NCI-H226 (cell line): Measurements from ENCODE around the gene STARD10.

ENCODE experiments used
- DNase-seq: peaks from one replicate; pipeline ENCODE4 v3.0.0-alpha.2; 2015

Gene STARD10

DNA sequence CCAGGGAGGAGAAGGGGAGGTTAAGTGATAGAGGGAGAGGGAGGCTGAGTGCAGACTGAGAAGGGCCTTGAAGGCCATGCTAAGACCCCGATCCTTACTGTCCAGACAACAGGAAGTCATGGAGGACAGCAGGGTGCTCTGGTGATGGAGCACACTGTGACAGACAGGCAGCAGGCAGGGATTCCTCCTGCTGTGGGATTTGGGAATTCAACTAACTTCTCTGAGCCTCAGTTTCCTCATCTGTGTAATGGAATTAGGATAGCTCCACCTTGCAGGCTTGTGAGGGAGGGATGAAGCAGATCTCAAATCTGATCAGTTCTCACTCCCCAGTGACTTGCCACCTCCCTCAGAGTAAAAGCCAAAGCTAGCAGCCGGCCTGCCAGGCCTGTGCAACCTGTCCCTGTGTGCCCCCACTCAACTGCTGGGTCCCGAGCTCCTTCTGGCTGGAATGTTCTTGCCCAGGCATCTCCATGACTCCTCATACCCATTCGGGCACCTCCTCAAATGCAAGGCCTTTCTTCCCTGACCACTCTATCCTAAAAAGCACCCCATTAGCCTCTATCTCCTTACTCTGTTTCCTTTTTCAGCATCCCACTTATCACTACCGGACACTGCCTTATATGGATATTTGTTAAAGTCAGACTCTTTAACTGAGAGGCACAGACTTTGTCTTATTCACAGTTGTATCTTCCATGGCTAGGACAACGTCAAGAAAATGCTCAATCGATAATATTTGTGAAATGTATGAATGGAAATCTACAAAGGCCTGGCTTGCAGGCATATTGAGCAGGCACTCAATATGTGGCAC lies 51.1 kb downstream of the STARD10 start:
- no peak for DNase-seq

DNA sequence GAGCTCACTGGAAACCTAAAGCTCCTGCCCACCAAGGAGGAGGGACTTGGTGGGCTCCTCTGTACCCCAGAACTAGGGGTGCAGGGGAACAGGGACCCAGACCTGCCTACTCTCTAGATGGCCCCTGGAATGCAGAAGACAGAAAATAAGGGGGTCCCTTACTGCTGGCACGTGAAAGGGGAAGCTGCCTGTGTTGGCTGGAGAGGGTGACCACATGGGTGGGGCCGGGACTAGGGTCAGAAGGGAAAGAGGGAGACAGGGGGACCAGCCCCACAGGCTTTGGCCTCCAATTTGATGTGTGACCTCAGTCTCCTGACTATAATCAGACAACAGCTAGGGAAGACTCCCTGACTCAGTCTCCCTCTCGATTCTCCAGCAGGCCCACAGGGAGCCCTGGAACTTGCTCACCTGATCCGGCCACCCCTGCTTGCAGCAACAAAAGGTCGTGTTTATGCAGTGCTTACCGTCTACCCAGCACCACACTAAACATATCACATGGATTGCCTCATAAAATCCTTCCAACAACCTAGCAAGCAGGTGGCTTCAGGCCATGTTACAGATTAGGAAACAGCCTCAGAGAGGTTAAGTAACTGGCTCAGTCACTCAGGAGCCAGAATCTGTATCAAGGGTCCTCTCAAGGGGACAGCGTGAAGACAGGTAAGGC lies 51.9 kb downstream of the STARD10 start:
- peak; percentile 28 for DNase-seq

DNA sequence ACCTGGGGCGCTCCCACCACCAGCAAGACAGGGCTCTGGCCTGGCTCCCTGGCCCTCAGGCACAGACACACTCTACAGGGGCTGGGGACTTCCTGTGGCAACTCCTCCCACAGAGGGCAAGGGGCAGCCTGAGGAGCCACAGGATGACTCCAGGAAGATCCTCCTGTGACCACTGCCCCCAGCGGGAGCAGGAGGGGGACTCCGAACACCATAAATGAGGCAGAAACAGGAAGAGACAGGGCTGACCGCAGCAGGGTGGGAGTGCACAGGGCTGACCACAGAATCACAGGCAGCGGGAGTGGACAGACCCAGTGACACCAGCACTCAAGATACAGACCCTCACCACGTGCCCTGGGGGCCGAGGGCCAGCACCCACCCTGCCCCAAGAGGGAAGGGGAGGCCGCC lies 52.4 kb downstream of the STARD10 start:
- DNase-seq = no peak

DNA sequence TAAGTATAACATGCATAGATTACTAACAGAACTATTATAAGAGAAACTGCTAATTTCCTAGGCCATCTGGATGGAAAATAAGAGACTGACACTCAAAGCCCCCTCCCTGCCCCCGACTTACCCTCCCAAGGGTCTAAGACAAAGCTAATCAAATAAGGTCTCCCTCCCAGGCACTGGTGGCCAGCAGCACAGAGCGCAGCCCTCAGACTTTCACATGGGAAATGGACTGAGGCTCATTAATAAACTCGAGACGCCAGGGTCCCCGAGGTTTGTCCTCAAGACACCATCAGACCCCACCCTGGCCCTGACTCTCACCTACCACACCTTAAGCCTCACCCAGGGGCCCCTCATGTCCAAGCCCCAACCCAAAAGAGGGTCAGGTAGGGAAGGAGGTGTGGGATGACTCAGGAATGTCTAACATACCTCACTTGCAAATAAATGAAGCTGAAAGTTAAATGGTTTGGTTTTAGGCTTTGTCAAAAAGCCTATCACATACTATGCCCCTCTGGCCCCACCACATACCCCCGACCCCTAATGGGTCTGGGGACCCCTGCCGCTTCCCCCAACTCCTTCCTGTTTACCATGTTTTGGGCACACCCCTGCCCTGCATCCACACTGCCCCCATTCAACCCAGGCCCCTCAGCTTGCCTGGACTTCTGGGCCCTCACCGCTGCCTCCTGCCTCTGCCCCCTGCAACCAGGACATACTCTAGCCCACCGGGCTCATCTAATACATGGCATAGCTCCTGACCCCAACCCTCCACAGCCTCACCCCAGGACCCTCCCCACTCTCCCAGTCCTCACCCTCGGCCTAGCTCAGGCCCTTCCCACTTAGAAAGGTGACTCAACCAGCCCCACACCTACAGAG lies 53.1 kb downstream of the STARD10 start:
- DNase-seq = no peak

DNA sequence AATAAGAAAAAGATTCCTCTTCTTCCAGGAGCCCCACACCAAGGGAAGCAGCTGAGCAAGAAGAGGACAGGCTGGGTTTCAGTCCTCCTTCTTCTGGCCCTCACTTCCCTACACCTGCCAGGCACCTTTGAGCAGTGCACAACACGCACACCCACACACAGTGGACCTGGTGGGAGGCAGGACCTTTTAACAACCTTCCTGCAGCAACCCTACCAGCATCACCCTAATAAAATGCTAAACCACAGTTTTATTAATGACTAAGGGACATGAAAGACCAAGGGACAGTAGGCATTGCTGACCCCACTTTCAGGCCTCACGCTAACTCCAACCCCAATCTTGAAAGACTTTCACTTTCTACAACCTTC lies 53.8 kb downstream of the STARD10 start:
- no peak for DNase-seq

- no peak for DNase-seq
Measured at GRCh38 chr11:72739240-72740059, 54.4 kb downstream of the STARD10 start.

DNA sequence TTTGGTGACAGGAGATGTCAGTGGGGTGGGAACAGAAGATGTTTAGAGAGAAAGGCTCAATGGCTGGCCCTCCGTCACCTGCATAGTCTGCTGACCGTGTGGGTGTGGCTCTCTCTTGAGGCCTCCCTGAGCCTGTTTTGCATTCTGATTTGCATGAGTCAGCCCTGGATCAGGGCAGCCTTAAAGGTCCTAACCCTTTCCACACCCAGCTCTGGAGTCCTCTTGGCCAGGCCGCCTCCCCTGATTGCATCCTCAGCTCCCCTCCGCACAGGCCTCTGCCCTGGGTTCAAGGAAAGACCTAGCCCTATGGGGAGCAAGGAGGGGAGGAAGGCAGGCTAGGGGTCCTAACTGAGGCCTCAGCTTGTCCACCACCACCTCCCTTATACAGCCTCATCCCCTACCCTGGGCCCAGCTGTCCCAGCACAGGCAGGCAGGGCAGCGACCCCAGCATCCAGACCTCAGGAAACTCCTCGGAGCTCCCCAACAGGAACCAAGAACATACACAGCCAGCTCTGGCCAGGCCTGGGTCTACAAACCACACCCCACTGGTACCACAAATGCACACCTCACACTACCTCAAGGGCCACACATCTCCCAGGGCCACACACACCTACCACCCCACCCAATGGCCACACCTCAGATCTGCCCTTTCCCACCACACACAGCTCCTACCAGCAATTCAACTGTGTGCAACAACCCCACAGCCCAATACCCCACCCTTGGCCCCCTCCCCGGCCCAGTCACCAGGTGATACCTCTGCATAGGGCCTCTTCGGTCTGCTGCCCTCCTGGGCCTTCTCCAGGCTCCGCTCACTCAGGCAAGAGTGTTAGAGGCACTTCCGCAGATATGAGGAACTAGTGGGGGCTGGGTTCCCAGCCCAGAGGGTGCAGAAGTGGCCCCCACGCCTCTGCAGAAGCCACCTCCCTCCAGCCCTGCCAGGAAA lies 55.4 kb downstream of the STARD10 start:
- DNase-seq = peak; percentile 73

DNA sequence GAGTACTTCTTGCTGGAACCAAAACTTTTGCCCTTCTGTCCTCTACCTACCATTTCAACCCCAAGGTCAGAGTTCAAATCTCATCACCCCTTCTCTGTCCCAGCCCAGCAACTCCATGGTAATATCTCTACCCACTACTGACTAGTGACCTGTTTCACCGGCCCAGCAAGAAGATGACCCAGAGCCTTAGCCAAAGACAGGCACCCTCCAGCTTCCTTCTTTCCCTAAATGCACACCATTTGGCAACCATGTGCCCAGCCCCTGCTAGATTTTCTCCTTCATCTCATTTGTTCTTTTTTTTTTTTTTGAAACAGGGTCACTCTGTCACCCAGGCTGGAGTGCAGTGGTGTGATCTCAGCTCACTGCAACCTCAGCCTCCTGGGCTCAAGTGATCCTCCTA lies 56.5 kb downstream of the STARD10 start:
- no peak for DNase-seq

DNA sequence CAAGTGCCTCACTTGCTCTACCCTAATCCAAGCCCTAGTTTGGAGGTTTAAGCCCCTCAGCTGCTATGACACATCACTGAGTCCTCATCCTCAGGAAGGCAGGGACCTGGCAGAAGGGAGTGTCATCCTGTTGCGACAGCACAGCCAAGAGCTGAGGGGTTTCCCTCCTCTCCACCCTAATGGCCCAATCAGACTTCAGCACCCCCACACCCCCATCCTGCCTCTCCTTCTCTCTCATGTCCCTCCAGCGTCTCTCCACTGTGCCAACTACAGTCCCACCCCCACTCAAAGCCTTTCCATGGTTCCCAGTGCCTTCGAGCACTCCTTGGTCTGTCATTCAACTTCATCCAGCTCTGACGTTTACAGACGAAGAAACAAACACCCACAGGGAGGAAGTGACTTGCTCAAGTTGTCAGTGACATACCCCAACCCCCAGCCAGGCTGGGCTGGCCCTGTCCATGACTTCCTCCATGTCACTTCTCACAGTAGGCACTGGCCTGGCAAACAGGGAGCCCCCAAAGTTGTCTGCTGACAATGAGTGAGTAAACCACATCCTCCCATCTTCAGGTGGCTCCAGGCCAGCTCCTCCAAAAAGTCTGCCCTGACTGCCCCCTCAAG lies 57.3 kb downstream of the STARD10 start:
- DNase-seq = peak; percentile 47

DNA sequence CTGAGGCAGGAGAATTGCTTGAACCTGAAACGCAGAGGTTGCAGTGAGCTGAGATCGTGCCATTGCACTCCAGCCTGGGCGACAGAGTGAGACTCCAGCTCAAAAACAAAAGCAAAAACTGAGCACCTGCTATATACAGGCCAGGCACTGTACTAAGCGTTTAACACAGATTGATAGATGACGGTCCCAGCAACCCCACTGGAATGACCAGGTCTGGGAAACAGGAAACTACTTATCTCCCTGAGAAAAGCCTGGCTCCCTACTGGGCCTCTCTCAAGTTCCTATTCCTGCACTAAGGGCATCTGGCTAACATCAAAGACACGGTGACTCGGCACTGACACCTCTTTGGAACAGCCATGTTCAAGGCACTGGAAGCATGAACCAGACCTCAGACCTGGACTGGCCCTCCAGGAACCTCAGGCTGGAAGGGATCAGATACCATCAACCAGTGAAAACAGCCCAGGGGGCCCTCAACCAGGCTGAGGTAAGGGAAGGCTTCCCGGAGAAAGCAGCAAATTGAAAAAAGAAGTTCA lies 58.3 kb downstream of the STARD10 start:
- peak; percentile 48 for DNase-seq

- no peak for DNase-seq
Measured at GRCh38 chr11:72732329-72732728, 61.5 kb downstream of the STARD10 start.

- no peak for DNase-seq
Measured at GRCh38 chr11:72730737-72731136, 63.1 kb downstream of the STARD10 start.

DNA sequence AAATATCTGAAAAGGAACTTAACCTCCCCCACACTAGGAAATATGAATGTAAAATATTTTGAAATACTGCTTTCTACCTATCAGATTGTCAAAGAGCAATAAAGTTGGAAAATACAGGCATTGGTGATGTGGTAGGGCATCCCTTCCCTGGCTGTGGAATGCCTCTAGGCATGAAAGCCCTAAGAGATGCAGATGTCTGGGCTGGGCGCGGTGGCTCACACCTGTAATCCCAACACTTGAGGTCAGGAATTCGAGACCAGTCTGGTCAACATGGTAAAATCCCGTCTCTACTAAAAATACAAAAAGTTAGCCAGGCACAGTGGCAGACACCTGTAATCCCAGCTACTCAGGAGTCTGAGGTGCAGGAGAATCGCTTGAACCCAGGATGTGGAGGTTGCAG lies 63.6 kb downstream of the STARD10 start:
- DNase-seq = no peak

DNA sequence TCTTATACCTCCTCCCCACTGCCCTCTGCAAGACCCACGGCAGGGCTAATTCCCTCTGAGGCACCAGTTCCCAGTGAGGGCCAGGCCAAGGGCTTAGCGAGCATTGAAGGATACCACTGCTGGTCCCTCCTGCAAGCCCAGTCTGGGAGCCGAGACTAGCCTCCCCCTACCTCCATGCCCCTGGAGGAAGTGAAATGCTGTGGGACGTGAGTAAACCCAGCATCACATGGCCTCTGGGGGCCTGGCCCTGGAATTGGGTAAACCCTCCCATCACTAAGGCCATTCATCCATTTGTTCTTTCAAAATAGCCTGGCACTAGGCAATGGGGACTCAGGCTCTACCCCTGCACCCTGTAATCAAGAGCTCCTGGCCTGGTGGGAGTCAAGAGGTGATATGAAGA lies 66.3 kb downstream of the STARD10 start:
- DNase-seq = no peak

- no peak for DNase-seq
Measured at GRCh38 chr11:72726266-72727220, 67.3 kb downstream of the STARD10 start.

- DNase-seq = no peak
Measured at GRCh38 chr11:72725724-72726028, 68.2 kb downstream of the STARD10 start.

DNA sequence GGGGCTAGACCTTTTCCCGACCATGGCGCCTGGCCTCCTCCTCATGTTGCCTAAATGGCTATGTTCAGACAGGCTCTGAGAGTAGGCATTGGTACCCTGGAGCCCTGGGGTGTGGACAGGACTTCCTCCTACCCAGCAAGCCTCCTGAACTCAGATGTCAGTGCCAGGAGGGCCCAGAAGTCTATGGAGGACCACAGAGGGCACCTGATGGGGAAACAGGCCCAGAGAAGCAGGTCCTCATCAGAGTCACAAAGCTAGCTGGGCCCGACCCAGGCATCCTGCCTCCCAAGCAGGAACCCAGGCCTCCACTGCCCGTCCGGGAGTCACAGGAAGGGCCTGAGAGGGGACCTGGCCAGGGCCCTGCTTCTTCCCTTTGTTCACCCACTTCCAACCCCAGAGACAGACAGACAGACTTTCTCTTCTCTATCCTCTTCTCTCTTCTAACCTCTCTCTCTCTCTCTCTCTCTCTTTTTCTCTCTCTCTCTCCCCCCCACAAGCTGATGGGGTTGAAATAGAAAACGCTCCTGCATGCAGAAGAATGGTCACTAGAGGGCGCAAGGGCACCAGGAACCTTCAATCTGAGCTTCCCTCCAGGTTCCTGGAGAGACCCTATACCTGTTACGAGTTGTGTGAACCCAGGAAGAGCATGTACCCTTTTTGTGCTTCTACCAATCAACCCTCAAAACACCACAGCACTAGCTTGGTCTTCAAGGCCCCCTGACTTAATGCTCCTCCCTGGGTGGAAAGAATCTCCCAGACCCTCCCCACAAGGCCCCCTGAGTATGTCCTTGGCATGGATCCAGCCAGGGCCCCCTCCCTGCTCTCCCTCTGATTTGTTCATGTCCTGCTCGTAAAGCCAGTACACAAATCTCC lies 68.8 kb downstream of the STARD10 start:
- DNase-seq = peak; percentile 48

GRCh38 chr11:72724021-72724551 lies 69.8 kb downstream of the STARD10 start:
- no peak for DNase-seq
